Memory B cell (primary cell): ENCODE data around the gene MCEE.
"Not testable (repeated sequence)": the region's sequence is repeated elsewhere in the genome, so short reads cannot be mapped to it uniquely, and the experiment has no call there.

ENCODE experiments used
- ATAC-seq: fragments of 150-1000 bp; cut with Tn5 transposase; 2 replicates; pipeline ENCODE4 v1.10.0; 2021; ENCODE audit warnings: low read depth, mild to moderate bottlenecking, moderate library complexity
- DNase-seq, 2 donors: peaks; one replicate each; pipeline ENCODE4 v3.0.0; 2022; ENCODE audit warnings: low spot score in 2 of 2
- H3K27ac Mint-ChIP-seq: one replicate; pipeline ENCODE4 v1.8.0; 2022; ENCODE audit warnings: mild to moderate bottlenecking, moderate library complexity, mixed read lengths
- H3K27me3 Mint-ChIP-seq: one replicate; pipeline ENCODE4 v1.8.0; 2022; ENCODE audit warnings: mixed read lengths
- H3K36me3 Mint-ChIP-seq: one replicate; pipeline ENCODE4 v1.8.0; 2022; ENCODE audit warnings: mild to moderate bottlenecking, mixed read lengths
- H3K4me1 Mint-ChIP-seq: one replicate; pipeline ENCODE4 v1.8.0; 2022; ENCODE audit warnings: mixed read lengths
- H3K4me3 Mint-ChIP-seq: one replicate; pipeline ENCODE4 v1.8.0; 2022; ENCODE audit warnings: mild to moderate bottlenecking, moderate library complexity, mixed read lengths
- H3K9me3 Mint-ChIP-seq: one replicate; pipeline ENCODE4 v1.8.0; 2022; ENCODE audit warnings: mixed read lengths

The MCEE gene

GRCh38 chr2:71083297-71083696, 46.7 kb downstream of the MCEE start:
- not testable (repeated sequence) for H3K36me3 Mint-ChIP-seq, H3K27me3 Mint-ChIP-seq, DNase-seq, H3K27ac Mint-ChIP-seq, H3K4me3 Mint-ChIP-seq, H3K4me1 Mint-ChIP-seq, ATAC-seq, H3K9me3 Mint-ChIP-seq

DNA sequence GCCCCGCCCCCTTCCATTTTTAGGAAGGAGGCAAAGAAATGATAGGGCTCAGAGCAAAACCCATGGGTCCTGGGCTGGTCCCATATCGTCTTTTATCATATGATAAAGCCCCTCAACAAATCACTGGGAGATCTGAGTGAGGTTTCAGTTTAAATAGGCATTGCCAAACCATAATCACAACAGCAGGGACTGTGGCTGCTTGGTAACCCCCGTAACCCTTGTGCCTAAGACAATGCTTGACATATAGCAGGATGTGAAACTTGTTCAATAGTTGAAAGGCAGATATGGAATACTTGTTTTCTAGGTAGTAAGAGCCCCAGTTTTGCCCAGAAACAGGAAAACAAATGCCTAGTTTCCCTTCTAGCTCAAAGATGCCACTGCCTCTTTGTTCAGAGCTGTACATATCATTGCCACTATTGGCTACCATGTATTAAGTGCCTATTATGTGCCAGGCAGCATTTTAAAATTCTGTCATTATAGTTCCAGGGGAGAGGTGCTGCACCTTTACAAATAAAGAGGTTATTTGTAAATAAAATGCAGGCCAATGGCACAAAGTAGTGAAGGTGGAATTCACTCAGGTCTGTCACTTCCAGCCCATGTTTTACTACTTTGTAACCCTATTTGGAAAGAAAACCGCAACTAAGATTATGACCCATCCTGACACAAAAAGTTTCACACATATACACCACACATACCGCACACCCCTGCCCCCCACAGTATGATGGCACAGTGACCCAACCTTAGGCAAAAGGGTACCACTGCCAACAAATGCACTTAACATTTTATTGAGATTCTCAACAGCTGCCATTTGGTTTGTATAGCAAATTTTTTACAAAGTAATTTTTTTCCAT, 47.4 kb downstream of the MCEE start:
- H3K4me1 Mint-ChIP-seq, result peaks cover 7% of the 10 kb centered on the region
- H3K4me3 Mint-ChIP-seq, result no peak overlapping the region
- peaks cover 10% of the 10 kb centered on the region for H3K36me3 Mint-ChIP-seq
- DNase-seq (no peak), ATAC-seq (peak; percentile 43)
- H3K27ac Mint-ChIP-seq, result peak overlapping the region; percentile 70
- peaks cover 8% of the 10 kb centered on the region for H3K27me3 Mint-ChIP-seq
- H3K9me3 Mint-ChIP-seq, result no peaks in the 10 kb centered on the region

GRCh38 chr2:71078624-71079023, 51.4 kb downstream of the MCEE start:
- H3K9me3 Mint-ChIP-seq, result no peaks in the 10 kb centered on the region
- H3K27ac Mint-ChIP-seq, result peak overlapping the region; percentile 24

GRCh38 chr2:71074893-71075395, 55.1 kb downstream of the MCEE start:
- Mint-ChIP-seq H3K27ac (no peak overlapping the region), H3K27me3 (no peaks in the 10 kb centered on the region), H3K4me1 (peaks cover 36% of the 10 kb centered on the region), H3K36me3 (peaks cover 27% of the 10 kb centered on the region), H3K9me3 (no peaks in the 10 kb centered on the region), H3K4me3 (no peak overlapping the region)
- DNase-seq (no peak), ATAC-seq (no peak)

More at GRCh38 chr2:71078624-71079023, 51.4 kb downstream of the MCEE start:
- Mint-ChIP-seq H3K4me3 (no peak overlapping the region), H3K4me1 (peaks cover 13% of the 10 kb centered on the region), H3K27me3 (no peaks in the 10 kb centered on the region), H3K36me3 (peaks cover 24% of the 10 kb centered on the region)
- DNase-seq, result no peak
- ATAC-seq, result no peak

GRCh38 chr2:71073475-71073874, 56.6 kb downstream of the MCEE start:
- Mint-ChIP-seq H3K9me3 (no peaks in the 10 kb centered on the region), H3K27me3 (no peaks in the 10 kb centered on the region), H3K4me3 (no peak overlapping the region), H3K36me3 (peaks cover 24% of the 10 kb centered on the region), H3K4me1 (peaks cover 45% of the 10 kb centered on the region), H3K27ac (peak overlapping the region; percentile 97)
- ATAC-seq (no peak), DNase-seq (no peak)

- Mint-ChIP-seq H3K4me1 (peaks cover 45% of the 10 kb centered on the region), H3K36me3 (peaks cover 19% of the 10 kb centered on the region), H3K27ac (peak overlapping the region; percentile 97), H3K9me3 (no peaks in the 10 kb centered on the region), H3K27me3 (no peaks in the 10 kb centered on the region), H3K4me3 (peak overlapping the region; percentile 87)
- ATAC-seq, result no peak
- DNase-seq, result no peak
Measured at GRCh38 chr2:71072492-71072891, 57.5 kb downstream of the MCEE start.

DNA sequence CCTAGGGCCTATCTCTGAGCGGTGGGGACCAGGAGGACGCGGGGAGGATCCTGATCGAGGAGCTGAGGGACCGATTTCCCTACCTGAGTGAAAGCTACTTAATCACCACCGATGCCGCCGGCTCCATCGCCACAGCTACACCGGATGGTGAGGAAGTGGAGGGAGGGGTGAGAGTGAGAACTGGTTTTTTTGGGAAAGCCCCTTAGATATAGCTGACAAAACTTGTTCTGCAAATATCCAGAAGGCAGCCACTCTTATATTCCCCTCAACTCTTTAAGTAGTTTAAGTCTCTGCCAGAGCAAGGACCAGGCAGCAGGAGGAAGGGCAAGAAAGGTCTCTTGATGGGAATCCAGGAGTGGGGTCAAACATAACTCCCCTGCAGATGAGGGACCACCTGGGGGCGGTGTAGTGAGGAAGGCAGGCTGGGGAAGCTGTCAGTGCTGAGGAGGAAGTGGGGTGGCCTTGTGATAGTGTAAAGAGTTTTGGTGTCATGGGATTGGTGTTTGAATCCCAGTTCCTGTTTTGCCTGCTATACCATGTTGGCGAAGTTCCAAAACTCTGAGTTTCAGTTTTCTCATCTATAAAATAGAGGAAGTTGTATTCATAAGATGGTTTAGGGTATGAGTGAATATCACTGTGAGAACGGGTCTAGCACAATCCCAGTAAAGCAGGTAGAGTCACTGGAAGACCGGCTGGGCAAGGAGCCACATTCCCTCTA, 58.2 kb downstream of the MCEE start:
- peak; percentile 63 to 82 for DNase-seq
- peaks cover 45% of the 10 kb centered on the region for H3K4me1 Mint-ChIP-seq
- H3K27ac Mint-ChIP-seq, result peak overlapping the region; percentile 97
- H3K9me3 Mint-ChIP-seq, result no peaks in the 10 kb centered on the region
- ATAC-seq, result peak; percentile 53
- H3K36me3 Mint-ChIP-seq, result peaks cover 15% of the 10 kb centered on the region
- H3K4me3 Mint-ChIP-seq, result peak overlapping the region; percentile 87
- H3K27me3 Mint-ChIP-seq, result no peaks in the 10 kb centered on the region

GRCh38 chr2:71070294-71071093, 59.5 kb downstream of the MCEE start:
- DNase-seq (peak in 1 of 2 donors; percentile 52), ATAC-seq (peak; percentile 13)
- Mint-ChIP-seq H3K27me3 (no peaks in the 10 kb centered on the region), H3K27ac (peak overlapping the region; percentile 97), H3K4me1 (peaks cover 49% of the 10 kb centered on the region), H3K36me3 (peaks cover 12% of the 10 kb centered on the region), H3K4me3 (peak overlapping the region; percentile 87), H3K9me3 (no peaks in the 10 kb centered on the region)

GRCh38 chr2:71069376-71069775, 60.7 kb downstream of the MCEE start:
- Mint-ChIP-seq H3K4me1 (peaks cover 58% of the 10 kb centered on the region), H3K27me3 (no peaks in the 10 kb centered on the region), H3K36me3 (peaks cover 12% of the 10 kb centered on the region), H3K9me3 (no peaks in the 10 kb centered on the region), H3K4me3 (peak overlapping the region; percentile 87), H3K27ac (peak overlapping the region; percentile 97)
- DNase-seq, result no peak
- no peak for ATAC-seq

GRCh38 chr2:71068218-71069035, 61.6 kb downstream of the MCEE start, which contains the start of gene NAGK:
Gene NAGK, plus strand, starts transcription at chr2:71068648. Its CDS starts 36 bp downstream, at chr2:71068684.
- Mint-ChIP-seq H3K4me1 (peaks cover 60% of the 10 kb centered on the region), H3K4me3 (peak within 1 kb of the TSS; percentile 87), H3K27me3 (no peaks in the 10 kb centered on the region), H3K9me3 (no peaks in the 10 kb centered on the region), H3K27ac (peak within 1 kb of the TSS; percentile 97), H3K36me3 (peaks cover 3% of the 10 kb centered on the region)
- ATAC-seq, result peak; percentile 67
- peak; percentile 98 to 99 for DNase-seq

- Mint-ChIP-seq H3K36me3 (peaks cover 2% of the 10 kb centered on the region), H3K4me3 (peak overlapping the region; percentile 87), H3K4me1 (peaks cover 60% of the 10 kb centered on the region), H3K27ac (peak overlapping the region; percentile 97), H3K27me3 (no peaks in the 10 kb centered on the region), H3K9me3 (no peaks in the 10 kb centered on the region)
- peak; percentile 27 for DNase-seq
- no peak for ATAC-seq
Measured at GRCh38 chr2:71067567-71068217, 62.3 kb downstream of the MCEE start.

DNA sequence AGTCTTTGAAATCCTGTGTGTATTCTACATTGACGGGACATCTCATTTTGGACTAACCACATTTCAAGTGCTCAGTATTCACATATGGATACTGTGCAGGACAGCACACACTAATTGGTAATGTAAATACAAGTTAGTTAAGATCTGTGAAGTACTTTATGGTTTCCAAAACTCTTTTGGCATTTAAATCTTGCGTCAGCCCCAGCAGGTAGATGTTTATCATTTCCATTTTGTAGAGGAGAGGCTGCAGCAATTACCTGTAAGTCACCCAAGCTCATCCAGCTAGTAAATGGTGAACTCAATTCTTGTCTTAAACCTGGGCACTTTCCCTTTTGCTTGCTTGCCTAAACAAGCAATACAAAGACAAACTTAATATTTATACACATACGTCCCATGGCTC, 63.2 kb downstream of the MCEE start:
- peaks cover 53% of the 10 kb centered on the region for H3K4me1 Mint-ChIP-seq
- ATAC-seq (no peak), DNase-seq (no peak)
- no peaks in the 10 kb centered on the region for H3K27me3 Mint-ChIP-seq
- H3K27ac Mint-ChIP-seq, result peak overlapping the region; percentile 97
- peak overlapping the region; percentile 2 for H3K4me3 Mint-ChIP-seq
- H3K36me3 Mint-ChIP-seq, result peaks cover 2% of the 10 kb centered on the region
- H3K9me3 Mint-ChIP-seq, result no peaks in the 10 kb centered on the region
